ENCODE results near the gene P2RY2.

Gene P2RY2

DNA sequence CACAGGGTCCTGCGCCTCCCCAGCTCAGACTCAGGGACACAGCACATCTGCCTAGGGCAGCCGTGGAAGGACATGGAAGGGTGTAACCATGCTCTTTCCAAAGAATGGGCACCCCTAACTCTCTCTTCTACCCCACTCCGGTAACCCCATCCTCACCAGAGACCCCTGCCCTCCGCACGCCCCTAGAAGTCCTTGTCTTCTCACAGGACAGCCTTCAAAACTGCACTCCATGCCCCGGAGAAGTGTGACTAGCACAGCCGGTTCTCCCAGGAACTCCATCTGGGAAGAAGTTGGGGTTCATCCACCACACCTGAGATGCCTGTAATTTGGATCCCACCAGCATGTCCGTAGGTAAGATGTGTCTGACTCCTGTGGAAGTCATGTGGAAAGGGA is 25.0 kb downstream of the P2RY2 start:
- Mint-ChIP-seq H3K36me3 (no peaks in the 10 kb centered on the region), H3K27me3 (peaks cover 3 to 6% of the 10 kb centered on the region in 2 donors), H3K9me3 (no peaks in the 10 kb centered on the region), H3K4me1 (peaks cover 6 to 21% of the 10 kb centered on the region in 2 donors), H3K4me3 (peak overlapping the region in 1 of 2 donors; percentile 66), H3K27ac (peak overlapping the region; percentile 51)
- ATAC-seq (replicated peaks) (no peak), DNase-seq (no peak)

DNA sequence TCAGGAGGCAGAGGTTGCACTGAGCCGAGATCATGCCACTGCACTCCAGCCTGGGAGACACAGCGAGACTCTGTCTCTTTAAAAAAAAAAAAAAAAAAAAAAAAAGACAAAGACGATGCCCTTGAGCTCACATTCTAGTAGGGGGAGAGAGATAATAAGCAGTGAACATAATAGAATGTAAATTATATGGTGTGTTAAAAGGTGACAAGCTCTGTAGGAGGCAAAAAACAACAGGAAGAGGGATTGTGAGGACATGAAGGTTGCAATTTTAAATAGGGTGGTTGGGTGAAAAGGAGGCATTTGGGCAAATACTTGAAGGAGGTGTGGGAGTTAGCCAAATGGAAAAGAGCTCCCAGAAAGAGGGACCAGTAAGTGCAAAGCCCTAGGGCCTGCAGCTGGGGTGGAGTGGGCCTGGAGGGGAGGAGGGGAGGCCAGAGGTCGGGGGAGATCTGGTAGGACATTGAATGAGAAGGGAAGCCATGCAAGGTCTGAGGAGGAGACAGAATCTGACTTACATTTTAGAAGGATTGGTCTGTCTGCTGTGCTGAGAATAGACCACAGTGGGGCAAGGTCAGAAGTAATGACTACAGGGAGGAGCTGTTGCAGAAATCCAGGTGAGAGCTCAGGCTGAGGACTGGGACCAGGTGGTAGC is 26.6 kb downstream of the P2RY2 start:
- H3K27ac Mint-ChIP-seq = no peak overlapping the region
- no peaks in the 10 kb centered on the region for H3K36me3 Mint-ChIP-seq
- peaks cover 0 to 3% of the 10 kb centered on the region in 2 donors for H3K27me3 Mint-ChIP-seq
- DNase-seq = no peak
- peaks cover 12 to 24% of the 10 kb centered on the region in 2 donors for H3K4me1 Mint-ChIP-seq
- H3K9me3 Mint-ChIP-seq = no peaks in the 10 kb centered on the region
- no peak overlapping the region for H3K4me3 Mint-ChIP-seq
- ATAC-seq (replicated peaks) = no peak

DNA sequence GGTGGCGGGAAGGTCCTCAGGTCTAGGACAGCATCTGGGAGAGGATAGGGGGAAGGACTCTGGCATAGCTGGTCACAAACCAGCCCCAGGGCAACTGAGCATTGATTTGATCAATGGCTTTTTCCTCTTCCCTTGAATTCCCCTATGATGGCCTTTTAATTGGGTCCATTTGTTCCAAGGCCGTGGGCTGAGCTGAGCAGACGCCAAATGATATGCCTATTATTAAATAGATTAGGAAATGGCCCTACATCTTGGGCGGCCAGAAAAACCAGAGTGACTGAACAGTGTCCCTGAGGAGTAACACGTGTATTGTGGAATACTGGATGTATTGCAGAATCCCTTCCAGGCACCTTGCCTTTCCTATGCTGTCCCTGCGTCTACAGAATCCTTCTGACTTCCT is 27.4 kb downstream of the P2RY2 start:
- no peak overlapping the region for H3K27ac Mint-ChIP-seq
- H3K4me3 Mint-ChIP-seq = no peak overlapping the region
- ATAC-seq (replicated peaks) = no peak
- peaks cover 12 to 26% of the 10 kb centered on the region in 2 donors for H3K4me1 Mint-ChIP-seq
- peaks cover 0 to 3% of the 10 kb centered on the region in 2 donors for H3K27me3 Mint-ChIP-seq
- no peak for DNase-seq
- H3K36me3 Mint-ChIP-seq = no peaks in the 10 kb centered on the region
- H3K9me3 Mint-ChIP-seq = no peaks in the 10 kb centered on the region

DNA sequence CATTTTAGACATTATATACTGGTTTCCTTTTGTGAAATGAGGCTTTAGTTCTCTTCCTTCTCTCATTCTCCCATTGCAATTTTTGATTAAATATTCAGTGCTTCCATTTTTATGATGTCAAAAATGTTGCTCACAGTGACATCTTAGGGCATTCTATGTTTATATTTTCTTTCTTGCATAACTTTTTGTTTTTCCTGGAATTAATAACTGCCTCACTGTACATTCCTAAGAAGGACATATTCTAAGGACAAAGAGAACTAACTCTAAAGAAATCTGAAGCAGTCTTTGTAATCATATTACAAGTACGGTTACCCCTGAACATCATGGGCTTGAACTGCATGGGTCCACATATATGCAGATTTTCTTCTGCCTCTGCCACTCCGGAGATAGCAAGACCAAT is 28.2 kb downstream of the P2RY2 start:
- Mint-ChIP-seq H3K27ac (no peak overlapping the region), H3K4me1 (peaks cover 12 to 26% of the 10 kb centered on the region in 2 donors), H3K36me3 (no peaks in the 10 kb centered on the region), H3K4me3 (no peak overlapping the region), H3K9me3 (no peaks in the 10 kb centered on the region), H3K27me3 (peaks cover 0 to 3% of the 10 kb centered on the region in 2 donors)
- no peak for ATAC-seq (replicated peaks)
- no peak for DNase-seq

DNA sequence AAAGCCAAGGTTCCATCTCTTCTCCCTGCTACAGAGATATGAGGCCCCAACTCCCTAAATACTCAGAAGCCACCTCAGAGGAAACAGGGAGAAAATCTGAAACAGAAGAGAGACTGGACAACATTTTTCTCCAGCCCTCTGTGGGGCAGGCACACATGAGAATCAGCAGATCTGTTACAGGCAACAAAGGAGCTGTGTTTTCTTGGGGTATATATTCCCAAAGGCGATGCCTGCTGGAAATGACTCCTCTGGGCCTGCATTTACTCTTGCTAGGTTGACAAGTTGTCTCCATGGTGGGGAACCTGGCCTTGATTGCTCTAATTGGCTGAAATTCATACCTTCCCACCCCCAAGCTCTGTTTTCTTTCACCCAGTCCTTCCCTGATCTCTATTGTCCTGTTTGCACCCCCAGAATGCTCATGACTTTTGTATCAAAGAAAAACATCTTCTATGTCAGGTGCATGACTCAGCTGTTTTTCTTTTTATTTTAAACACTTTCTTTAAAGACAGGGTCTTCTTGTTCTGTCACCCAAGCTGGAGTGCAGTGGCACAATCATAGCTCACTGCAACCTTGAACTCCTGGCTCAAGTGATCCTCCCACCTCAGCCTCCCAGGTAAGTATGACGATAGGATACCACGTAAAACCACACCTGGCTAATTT is 30.6 kb downstream of the P2RY2 start:
- Mint-ChIP-seq H3K27me3 (no peaks in the 10 kb centered on the region), H3K27ac (peak overlapping the region; percentile 14), H3K4me1 (peaks cover 6 to 13% of the 10 kb centered on the region in 2 donors), H3K9me3 (no peaks in the 10 kb centered on the region), H3K36me3 (no peaks in the 10 kb centered on the region), H3K4me3 (no peak overlapping the region)
- ATAC-seq (replicated peaks) (no peak), DNase-seq (no peak)

DNA sequence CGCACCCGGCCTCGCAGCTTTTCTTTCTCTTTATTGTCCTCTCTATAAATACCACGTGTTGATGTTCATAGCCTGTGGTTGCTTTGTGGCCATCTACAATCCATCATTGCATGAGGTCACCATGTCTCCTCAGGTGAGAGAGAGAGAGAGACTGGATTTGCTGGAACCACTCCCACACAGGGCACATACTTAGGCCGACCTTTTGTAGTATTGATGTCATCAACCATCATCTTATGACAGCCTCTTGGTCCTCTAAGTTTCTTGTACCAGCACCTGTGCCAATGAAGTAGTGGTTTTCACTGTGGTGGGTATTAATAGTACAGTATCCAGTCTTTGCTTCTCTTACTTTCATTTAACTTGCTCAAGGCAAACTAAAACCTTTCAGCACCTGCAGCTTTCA is 31.2 kb downstream of the P2RY2 start:
- peaks cover 6 to 13% of the 10 kb centered on the region in 2 donors for H3K4me1 Mint-ChIP-seq
- H3K4me3 Mint-ChIP-seq = no peak overlapping the region
- H3K27ac Mint-ChIP-seq = peak overlapping the region; percentile 70
- ATAC-seq (replicated peaks) = peak; percentile 87 to 92
- H3K9me3 Mint-ChIP-seq = no peaks in the 10 kb centered on the region
- H3K36me3 Mint-ChIP-seq = no peaks in the 10 kb centered on the region
- no peak for DNase-seq
- no peaks in the 10 kb centered on the region for H3K27me3 Mint-ChIP-seq

DNA sequence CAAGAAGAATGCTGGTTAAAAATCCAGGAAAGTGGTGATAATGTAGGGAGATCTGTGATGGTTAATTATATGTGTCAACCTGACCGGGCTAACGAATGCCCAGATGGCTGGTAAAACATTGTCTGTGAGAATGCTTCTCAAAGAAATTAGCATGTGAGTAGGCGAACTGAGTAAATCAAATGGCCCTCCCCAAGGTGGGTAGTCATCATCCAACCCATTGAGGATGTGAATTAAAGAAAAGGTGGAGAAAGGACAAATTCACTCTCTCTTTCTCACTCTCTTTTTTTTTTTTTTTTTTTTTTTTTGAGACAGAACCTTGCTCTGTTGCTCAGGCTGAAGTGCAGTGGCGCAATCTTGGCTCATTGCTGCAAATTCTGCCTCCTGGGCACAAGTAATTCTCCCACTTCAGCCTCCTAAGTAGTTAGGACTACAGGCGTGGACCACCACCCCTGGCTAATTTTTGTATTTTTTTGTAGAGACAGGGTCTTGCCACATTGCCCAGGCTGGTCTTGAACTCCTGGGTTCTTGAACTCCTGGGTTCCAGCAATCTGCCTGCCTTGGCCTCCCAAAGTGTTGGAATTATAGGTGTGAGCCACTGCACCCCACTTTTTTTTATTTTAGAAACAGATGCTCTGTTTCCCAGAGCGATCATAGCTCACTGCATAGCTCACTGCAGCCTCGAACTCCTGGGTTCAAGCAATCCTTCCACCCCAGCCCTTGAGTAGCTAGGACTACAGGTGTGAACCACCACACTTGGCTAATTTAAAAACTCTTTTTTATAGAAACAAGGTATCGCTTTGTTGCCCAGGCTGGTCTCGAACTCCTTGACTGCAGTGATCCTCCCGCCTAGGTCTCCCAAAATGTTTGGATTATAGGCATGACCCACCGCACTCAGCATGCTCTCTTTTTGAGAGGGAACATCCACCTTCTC is 32.0 kb downstream of the P2RY2 start:
- H3K4me3 Mint-ChIP-seq = no peak overlapping the region
- peaks cover 6 to 13% of the 10 kb centered on the region in 2 donors for H3K4me1 Mint-ChIP-seq
- no peaks in the 10 kb centered on the region for H3K9me3 Mint-ChIP-seq
- H3K36me3 Mint-ChIP-seq = no peaks in the 10 kb centered on the region
- peak overlapping the region; percentile 70 for H3K27ac Mint-ChIP-seq
- H3K27me3 Mint-ChIP-seq = no peaks in the 10 kb centered on the region
- no peak for DNase-seq
- peak; percentile 11 to 26 for ATAC-seq (replicated peaks)

DNA sequence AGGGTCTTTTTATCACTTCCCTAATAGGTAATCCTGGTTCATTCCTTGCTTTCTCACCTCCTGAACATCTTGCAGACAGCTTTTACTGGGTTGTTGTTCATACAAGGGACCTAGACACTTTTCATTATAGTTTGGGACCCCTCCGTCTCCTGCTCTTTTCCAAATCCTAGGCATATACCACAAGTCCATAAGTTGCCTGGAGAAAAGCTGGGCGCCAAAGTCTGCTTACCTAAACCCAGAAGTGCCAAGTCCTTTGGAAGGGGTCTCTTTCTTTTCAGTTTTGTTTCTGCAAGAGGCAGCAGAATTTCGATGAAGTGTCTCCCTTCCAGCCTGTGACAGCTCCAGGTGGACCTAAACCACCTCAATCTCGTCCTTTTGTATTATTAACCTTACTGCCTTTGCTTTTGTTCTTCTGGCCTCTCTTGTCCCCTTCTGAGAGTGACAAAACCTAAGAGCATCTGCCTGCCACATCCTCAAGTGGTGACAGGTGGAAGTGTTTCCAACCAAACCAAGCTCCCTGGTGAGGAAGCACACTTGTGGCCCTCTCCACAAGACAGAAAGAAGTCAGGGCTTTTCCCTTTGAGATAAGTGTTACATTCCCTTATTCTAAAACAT is 34.6 kb downstream of the P2RY2 start:
- DNase-seq = no peak
- peak; percentile 60 to 63 for ATAC-seq (replicated peaks)
- Mint-ChIP-seq H3K9me3 (no peaks in the 10 kb centered on the region), H3K27ac (no peak overlapping the region), H3K4me1 (peaks cover 6 to 13% of the 10 kb centered on the region in 2 donors), H3K36me3 (no peaks in the 10 kb centered on the region), H3K27me3 (no peaks in the 10 kb centered on the region), H3K4me3 (no peak overlapping the region)

DNA sequence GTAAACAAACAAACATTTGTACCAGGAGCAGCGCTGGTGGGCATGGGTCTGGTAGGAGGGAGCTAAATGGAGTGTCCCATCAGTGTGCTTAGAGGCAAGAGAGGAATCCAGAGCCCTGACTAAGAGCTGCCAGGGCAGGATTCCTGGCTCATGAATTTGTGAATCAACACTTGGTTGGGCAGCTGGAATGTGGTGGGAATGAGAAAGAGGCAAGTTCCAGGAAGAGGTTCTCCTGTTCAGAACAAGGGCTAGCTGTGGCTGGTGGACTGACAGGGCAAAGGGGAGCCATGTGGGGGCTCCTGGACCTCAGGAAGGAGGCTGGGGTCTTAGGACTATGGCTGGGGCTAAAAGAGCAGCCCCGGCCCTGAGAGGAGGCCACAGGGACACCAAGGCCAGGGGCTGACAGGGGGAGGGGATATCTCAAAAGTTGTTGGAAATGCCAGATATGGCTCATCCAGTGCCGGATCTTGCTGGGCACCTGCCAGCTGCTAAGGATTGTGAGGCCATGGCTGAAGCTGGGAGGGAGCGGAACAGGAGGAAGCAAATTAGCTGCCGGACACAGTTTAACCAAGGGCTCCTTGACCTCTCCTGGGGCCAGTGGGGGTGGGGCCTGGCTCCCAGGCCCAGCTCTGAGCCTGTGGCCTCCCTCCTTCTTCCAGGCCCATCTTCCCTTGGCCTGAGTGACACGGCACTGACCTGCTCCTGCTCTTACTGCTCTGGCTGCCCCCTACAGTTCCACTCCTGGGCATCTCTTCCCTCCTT is 39.4 kb downstream of the P2RY2 start:
- Mint-ChIP-seq H3K9me3 (no peaks in the 10 kb centered on the region), H3K27me3 (peaks cover 1 to 9% of the 10 kb centered on the region in 2 donors), H3K4me3 (no peak overlapping the region), H3K36me3 (no peaks in the 10 kb centered on the region), H3K4me1 (no peaks in the 10 kb centered on the region), H3K27ac (no peak overlapping the region)
- ATAC-seq (replicated peaks) = no peak
- DNase-seq = no peak

DNA sequence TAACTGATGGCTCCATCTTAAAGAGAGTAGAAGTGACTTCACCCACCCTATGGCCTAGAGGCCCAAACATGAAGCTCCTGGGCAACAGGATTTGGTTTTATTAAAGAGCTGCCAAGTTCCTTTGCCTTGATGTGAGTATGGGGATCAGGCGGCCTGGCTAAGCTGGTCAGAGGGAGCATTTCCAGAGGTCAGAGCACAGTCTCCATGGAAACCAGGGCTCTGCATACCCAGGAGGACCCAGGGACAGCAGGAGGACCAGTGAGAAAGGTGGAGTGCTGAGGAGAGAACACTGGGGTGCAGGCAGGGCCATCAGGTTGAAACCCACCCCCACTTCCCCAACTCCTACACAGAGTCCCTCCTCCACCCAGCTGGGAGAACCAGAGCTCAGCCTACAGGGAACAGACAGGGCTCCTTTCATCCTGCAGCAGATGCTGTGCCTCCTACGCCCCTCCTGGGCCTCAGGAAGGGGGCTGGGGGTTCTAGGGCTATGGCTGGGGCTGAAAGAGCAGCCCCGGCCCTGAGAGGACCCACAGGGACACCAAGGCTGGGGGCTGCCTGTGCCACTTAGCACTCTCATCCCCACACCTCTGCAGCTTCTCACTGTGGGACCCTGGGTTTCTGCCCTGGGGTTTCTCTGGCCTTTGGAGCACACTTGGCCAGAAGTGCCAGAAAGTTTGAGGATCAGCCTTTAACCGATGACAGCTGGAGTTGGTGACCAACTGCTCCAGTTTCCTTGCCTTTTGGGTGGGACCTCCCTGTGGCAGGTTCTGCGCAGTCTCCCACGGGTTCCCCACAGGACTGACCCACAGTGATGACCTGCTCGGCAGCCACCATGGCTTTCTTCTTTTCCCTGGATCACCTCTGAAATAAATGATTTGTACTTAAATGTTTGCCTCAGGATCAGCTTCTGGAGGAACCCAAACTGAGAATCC is 40.3 kb downstream of the P2RY2 start:
- DNase-seq = no peak
- Mint-ChIP-seq H3K27ac (no peak overlapping the region), H3K4me3 (no peak overlapping the region), H3K9me3 (no peaks in the 10 kb centered on the region), H3K36me3 (no peaks in the 10 kb centered on the region), H3K4me1 (no peaks in the 10 kb centered on the region), H3K27me3 (peaks cover 10 to 16% of the 10 kb centered on the region in 2 donors)
- no peak for ATAC-seq (replicated peaks)

DNA sequence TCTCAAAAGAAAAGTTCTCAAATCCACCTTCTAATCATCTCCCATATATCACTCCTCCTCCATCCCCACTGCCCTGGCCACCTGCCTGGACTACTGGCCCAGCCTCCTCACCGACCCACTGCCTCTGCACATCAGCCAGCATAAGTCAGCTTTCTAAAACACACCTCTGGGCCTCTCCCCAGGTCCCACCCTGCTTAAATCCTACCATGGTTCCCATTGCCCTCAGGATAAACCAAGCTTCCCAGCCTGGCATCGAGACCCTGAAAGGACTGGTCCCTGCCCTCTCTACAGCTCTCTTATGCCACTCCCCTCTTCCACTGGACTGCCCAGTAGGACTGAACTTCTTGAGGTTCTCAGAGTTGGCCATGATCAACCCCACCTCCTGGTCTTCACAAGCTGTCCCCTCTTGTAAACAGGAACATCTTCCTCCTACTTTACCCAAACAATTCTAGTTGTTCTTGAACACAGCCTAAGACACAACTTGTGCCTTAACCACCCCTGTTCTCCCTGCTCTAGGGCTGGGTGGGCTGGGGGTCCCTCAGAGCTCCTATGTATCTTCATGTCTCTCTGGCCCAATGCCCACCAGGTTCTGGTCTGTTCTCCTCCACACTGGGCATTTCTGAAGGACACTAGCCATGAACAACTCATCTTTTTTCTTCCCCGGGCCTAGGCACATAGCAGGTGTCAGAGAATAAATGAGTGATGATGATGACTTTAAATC is 41.5 kb downstream of the P2RY2 start:
- Mint-ChIP-seq H3K36me3 (no peaks in the 10 kb centered on the region), H3K4me1 (no peaks in the 10 kb centered on the region), H3K27me3 (peaks cover 20 to 23% of the 10 kb centered on the region in 2 donors), H3K27ac (no peak overlapping the region), H3K4me3 (no peak overlapping the region), H3K9me3 (no peaks in the 10 kb centered on the region)
- ATAC-seq (replicated peaks) (no peak), DNase-seq (no peak)

DNA sequence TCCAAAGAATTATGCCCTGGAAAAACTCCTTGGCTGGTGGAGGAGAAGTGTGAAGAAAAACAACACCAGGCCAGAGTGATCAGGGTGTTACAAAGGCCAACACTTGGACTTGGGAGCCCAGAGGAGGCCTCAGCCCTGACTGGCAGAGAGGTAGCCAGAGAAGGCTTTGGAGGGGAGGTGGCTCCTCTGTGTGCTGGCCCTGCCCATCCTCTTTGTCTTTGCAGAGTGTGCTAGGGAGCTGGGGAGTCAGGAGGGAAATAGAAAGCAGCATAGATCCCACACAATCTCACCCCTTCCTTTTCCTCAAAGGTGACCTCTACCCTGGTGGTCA is 42.0 kb downstream of the P2RY2 start:
- Mint-ChIP-seq H3K27ac (no peak overlapping the region), H3K9me3 (no peaks in the 10 kb centered on the region), H3K4me1 (peaks cover 0 to 3% of the 10 kb centered on the region in 2 donors), H3K27me3 (peaks cover 25 to 28% of the 10 kb centered on the region in 2 donors), H3K36me3 (no peaks in the 10 kb centered on the region), H3K4me3 (no peak overlapping the region)
- DNase-seq (no peak), ATAC-seq (replicated peaks) (no peak)
